HUES48 (cell line): Measurements from ENCODE around the gene KDM2A.
"Not testable (repeated sequence)": the region's sequence is repeated elsewhere in the genome, so short reads cannot be mapped to it uniquely, and the experiment has no call there.

Experiments used
- H3K27ac ChIP-seq: one replicate; pipeline ENCODE4 v1.7.0; 2013; ENCODE audit warnings: low read depth, low read length, inconsistent platforms
- H3K27me3 ChIP-seq: 2 replicates; pipeline ENCODE4 v1.6.1; 2013; ENCODE audit warnings: mild to moderate bottlenecking, low read length; ENCODE audit not compliant: control insufficient read depth, insufficient read depth
- H3K36me3 ChIP-seq: 2 replicates; pipeline ENCODE4 v1.6.1; 2013; ENCODE audit warnings: low read length; ENCODE audit not compliant: control insufficient read depth, insufficient read depth
- H3K4me1 ChIP-seq: 2 replicates; pipeline ENCODE4 v1.6.1; 2013; ENCODE audit warnings: mild to moderate bottlenecking, low read length; ENCODE audit not compliant: control insufficient read depth, insufficient read depth
- H3K4me3 ChIP-seq: 2 replicates; pipeline ENCODE4 v1.5.1; 2013; ENCODE audit warnings: mild to moderate bottlenecking, low read depth, low read length
- H3K9ac ChIP-seq: 2 replicates; pipeline ENCODE4 v1.6.1; 2013; ENCODE audit warnings: mild to moderate bottlenecking, low read depth, low read length, moderate library complexity
- H3K9me3 ChIP-seq: 2 replicates; pipeline ENCODE4 v1.6.1; 2013; ENCODE audit warnings: low read length; ENCODE audit not compliant: control insufficient read depth, insufficient read depth

Gene KDM2A

DNA sequence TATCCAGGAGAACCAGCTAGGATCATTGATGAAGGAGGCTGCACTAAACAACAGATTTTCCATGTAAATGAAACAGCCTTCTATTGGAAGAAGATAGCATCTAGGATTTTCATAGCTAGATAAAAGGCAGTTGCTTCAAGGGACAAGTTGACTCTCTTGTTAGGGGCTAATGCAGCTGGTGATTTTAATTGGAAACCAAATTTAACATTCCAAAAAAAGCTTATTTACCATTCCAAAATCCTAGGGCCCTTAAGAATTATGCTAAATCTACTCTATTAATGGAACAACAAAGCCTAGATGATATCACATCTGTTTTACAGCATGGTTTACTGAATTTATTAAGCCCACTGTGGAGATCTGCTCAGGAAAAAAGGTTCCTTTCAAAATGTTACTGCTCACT lies 80.7 kb downstream of the KDM2A start:
- peaks cover 17% of the 10 kb centered on the region for H3K4me1 ChIP-seq
- no peaks in the 10 kb centered on the region for H3K9me3 ChIP-seq
- no peak overlapping the region for H3K27ac ChIP-seq
- H3K9ac ChIP-seq: no peak overlapping the region
- no peak overlapping the region for H3K4me3 ChIP-seq
- peaks cover 35% of the 10 kb centered on the region for H3K36me3 ChIP-seq
- no peaks in the 10 kb centered on the region for H3K27me3 ChIP-seq

DNA sequence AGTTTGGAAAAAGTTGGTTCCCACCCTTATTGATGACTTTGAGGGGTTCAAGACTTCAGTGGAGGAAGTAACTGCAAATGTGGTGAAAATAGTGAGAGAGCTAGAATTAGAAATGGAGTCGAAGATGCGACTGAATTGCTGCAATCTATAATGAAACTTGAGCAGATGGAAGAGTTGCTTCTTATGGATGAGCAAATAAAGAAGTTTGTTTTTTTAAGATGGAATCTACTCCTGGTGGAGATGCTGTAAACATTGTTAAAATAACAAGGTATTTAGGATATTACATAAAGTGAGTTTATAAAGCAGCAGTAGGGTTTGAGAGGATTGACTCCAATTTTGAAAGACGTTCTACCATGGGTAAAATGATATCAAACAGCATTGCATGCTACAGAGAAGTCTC lies 83.0 kb downstream of the KDM2A start:
- no peak overlapping the region for H3K27ac ChIP-seq
- peaks cover 31% of the 10 kb centered on the region for H3K36me3 ChIP-seq

GRCh38 chr11:67204822-67205221 lies 85.8 kb downstream of the KDM2A start:
- H3K9me3 ChIP-seq: no peaks in the 10 kb centered on the region

More for the DNA sequence above, 83.0 kb downstream of the KDM2A start:
- Histone ChIP-seq H3K27me3 (no peaks in the 10 kb centered on the region), H3K4me3 (no peak overlapping the region), H3K9ac (no peak overlapping the region), H3K4me1 (peaks cover 7% of the 10 kb centered on the region), H3K9me3 (no peaks in the 10 kb centered on the region)

DNA sequence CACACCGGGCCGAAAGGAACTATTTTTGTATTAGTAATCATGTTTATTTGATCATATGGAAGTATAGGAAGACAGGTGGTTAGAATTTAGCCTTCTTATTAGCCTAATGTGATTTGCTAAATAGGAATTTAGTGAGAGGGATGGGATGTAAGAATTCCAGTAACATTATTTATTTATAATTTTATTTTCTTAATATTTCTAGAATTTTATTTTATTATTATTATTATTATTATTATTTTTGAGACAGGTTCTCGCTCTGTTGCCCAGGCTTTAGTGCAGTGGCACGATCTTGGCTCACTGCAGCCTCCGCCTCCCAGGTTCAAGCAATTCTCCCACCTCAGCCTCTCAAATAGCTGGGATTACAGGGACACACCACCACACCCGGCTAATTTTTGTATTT lies 90.2 kb downstream of the KDM2A start:
- not testable (repeated sequence) for H3K4me1 ChIP-seq, H3K9ac ChIP-seq, H3K27ac ChIP-seq, H3K9me3 ChIP-seq, H3K27me3 ChIP-seq, H3K4me3 ChIP-seq
- peaks cover 70% of the 10 kb centered on the region for H3K36me3 ChIP-seq

More at GRCh38 chr11:67204822-67205221, 85.8 kb downstream of the KDM2A start:
- Histone ChIP-seq H3K27me3 (no peaks in the 10 kb centered on the region), H3K27ac (no peak overlapping the region), H3K9ac (no peak overlapping the region), H3K4me3 (no peak overlapping the region), H3K4me1 (no peaks in the 10 kb centered on the region), H3K36me3 (peaks cover 52% of the 10 kb centered on the region)

DNA sequence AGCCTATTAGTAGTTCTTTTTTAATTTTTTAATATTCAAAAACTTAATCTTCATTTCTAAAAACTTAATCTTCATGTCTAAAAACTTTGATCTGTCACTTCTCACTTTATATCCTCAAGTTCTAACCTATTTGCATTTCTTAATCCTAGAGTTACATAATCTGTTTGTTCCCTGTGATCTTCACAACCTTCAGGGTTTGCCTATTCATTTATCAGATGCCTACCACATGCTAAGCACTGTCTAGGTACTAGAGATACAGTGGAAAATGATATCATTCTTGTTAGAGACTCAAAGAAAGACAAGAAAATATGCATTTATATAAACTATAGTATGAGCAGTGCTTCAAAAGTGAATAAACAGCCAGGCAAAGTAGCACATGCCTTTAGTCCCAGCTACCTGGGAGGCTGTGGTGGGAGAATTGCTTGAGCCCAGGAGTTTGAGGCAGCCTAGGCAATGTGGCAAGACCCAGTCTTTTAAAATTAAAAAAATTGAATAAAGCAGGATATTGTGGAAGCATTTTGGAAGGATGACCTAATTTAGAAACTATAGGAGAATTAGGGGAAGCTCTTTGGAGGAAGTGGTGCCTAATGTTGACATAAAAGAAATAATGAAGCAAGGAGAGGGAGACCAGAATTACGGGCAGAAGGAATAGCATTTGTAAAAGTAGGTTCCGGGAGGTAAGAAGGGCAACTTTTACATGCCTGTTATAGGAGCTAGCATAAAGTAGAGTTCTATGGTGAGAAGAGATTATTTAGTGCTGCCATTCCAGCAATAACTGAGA lies 92.8 kb downstream of the KDM2A start:
- Histone ChIP-seq H3K9ac (no peak overlapping the region), H3K4me3 (no peak overlapping the region), H3K9me3 (no peaks in the 10 kb centered on the region), H3K27ac (no peak overlapping the region), H3K36me3 (peaks cover 79% of the 10 kb centered on the region), H3K27me3 (no peaks in the 10 kb centered on the region), H3K4me1 (no peaks in the 10 kb centered on the region)

DNA sequence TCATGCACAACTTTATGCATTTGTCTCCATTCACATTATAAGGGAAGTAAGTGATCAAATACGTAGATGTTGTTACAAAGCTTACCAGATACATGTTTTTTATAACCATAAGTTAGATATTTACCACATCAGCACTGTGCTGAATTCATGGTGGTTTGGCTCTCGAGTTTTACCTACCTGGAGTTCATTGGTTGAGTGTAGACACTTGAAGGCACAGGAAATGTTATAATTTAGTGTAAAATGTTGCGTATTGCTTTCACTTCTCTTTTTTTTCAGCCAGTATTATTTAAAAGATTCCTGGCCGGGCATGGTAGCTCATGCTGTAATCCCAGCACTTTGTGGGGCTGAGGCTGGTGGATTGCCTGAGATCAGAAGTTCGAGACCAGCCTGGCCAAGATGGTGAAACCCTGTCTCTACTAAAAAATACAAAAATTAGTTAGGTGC lies 94.1 kb downstream of the KDM2A start:
- no peaks in the 10 kb centered on the region for H3K9me3 ChIP-seq
- no peak overlapping the region for H3K4me3 ChIP-seq
- H3K9ac ChIP-seq: no peak overlapping the region
- no peak overlapping the region for H3K27ac ChIP-seq
- H3K36me3 ChIP-seq: peaks cover 78% of the 10 kb centered on the region
- no peaks in the 10 kb centered on the region for H3K27me3 ChIP-seq
- no peaks in the 10 kb centered on the region for H3K4me1 ChIP-seq

- H3K27me3 ChIP-seq: no peaks in the 10 kb centered on the region
- peaks cover 72% of the 10 kb centered on the region for H3K36me3 ChIP-seq
- H3K27ac ChIP-seq: no peak overlapping the region
- H3K9me3 ChIP-seq: no peaks in the 10 kb centered on the region
- H3K9ac ChIP-seq: no peak overlapping the region
- H3K4me1 ChIP-seq: no peaks in the 10 kb centered on the region
- no peak overlapping the region for H3K4me3 ChIP-seq
Observed at GRCh38 chr11:67227726-67228125, 108.7 kb downstream of the KDM2A start.

GRCh38 chr11:67230406-67230805 lies 111.3 kb downstream of the KDM2A start:
- Histone ChIP-seq H3K4me3 (no peak overlapping the region), H3K27me3 (no peaks in the 10 kb centered on the region), H3K27ac (no peak overlapping the region), H3K4me1 (no peaks in the 10 kb centered on the region), H3K9me3 (no peaks in the 10 kb centered on the region), H3K36me3 (peaks cover 69% of the 10 kb centered on the region), H3K9ac (no peak overlapping the region)

DNA sequence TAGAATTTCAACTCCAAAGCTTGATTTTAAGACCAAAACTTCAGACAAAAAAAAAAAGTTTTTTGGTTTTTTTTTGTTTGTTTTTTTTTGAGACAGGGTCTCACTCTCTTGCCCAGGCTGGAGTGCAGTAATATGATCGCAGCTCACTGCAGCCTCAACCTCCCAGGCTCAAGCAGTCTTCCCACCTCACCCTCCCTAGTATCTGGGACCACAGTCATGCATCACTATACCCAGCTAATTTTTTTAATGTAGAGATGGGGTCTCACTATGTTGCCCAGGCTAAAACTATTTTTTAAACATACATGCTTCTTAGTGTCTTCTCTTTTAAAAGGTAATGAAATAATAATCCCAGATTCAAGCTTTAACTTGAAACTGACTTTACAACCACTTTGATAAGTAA lies 111.8 kb downstream of the KDM2A start:
- Histone ChIP-seq H3K36me3 (peaks cover 68% of the 10 kb centered on the region), H3K27ac (no peak overlapping the region), H3K9me3 (no peaks in the 10 kb centered on the region), H3K4me1 (no peaks in the 10 kb centered on the region), H3K9ac (no peak overlapping the region), H3K27me3 (no peaks in the 10 kb centered on the region), H3K4me3 (no peak overlapping the region)

GRCh38 chr11:67233584-67234190 lies 114.6 kb downstream of the KDM2A start:
- H3K27ac ChIP-seq: no peak overlapping the region

GRCh38 chr11:67234571-67234970 lies 115.5 kb downstream of the KDM2A start:
- peaks cover 16% of the 10 kb centered on the region for H3K4me1 ChIP-seq
- not testable (repeated sequence) for H3K27ac ChIP-seq

More at GRCh38 chr11:67233584-67234190, 114.6 kb downstream of the KDM2A start:
- Histone ChIP-seq H3K36me3 (peaks cover 53% of the 10 kb centered on the region), H3K9ac (no peak overlapping the region), H3K9me3 (no peaks in the 10 kb centered on the region), H3K27me3 (no peaks in the 10 kb centered on the region), H3K4me3 (no peak overlapping the region), H3K4me1 (peaks cover 8% of the 10 kb centered on the region)

More at GRCh38 chr11:67234571-67234970, 115.5 kb downstream of the KDM2A start:
- not testable (repeated sequence) for H3K27me3 ChIP-seq, H3K9me3 ChIP-seq, H3K4me3 ChIP-seq, H3K9ac ChIP-seq
- peaks cover 46% of the 10 kb centered on the region for H3K36me3 ChIP-seq
